ENCODE measurements around the gene NUMBL.
A peak's percentile ranks its signal among the peaks of the same experiment; 100 is the strongest.

Gene NUMBL

DNA sequence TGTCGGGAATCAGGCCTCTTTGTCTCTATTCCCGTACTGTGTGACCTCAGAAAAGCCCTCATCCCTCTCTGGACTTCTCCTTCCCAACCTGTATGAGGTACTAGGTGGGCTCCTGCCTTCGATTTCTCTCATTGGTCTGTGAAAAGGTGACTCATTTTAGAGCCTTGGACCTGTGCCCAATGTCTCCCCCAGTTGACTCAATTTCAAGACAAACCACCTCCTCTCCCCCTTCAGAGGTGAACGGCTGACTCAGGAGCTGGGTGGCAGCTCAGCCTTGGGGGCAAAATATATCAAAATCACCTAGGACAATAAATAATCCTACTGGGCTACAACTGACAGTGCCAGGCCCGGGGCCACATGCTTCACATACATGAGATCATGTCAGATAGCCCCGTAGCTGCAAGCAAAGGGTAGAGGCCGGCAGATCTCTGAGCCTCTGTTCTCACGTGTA, 25.6 kb upstream of the NUMBL start:
- DNase-seq, result peak in 4 of 5 donors; percentile 19 to 45 (median 41)

DNA sequence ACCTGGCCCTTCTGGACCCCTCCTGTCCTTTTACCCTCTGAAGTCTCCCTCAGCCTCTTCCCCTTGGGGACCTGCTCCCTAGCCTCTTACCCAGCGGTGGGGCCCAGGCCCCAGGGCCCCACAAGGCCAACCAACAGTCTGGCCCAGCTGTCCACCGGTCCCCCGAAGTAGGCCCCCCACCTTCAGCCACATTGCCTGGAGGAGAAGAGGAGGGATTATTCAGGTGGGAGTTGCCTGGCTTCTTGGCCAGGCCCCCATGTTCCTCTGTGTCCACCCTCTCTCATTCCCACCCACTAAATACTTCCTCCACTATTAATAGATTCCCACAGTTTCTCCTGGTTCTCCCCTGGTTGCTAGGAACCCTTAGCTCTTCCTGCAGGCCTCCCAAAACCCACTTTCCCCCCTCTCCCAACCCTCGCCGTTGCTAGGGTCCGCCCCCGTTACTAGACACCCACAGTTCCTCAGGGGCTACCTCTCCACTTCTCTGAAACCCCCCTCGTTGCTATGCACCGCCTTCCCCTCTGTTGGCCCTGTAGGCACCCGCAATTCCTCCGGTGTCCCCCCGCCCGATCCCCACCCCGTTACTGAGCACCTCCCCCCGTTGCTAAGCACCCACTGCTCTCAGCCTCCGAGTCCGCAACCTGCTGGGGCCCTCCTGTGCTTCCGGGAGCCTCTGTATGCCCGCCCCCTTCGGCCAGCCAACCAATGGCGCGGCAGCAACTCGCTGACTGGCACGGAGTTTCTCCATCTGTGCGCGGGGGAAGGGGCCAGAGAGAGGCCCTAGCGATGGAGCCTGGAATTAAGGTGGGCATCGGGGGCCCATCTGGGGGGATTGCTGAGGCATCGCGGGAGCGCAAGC, 24.2 kb upstream of the NUMBL start:
- peak; percentile 87 to 91 (median 90) for DNase-seq

DNA sequence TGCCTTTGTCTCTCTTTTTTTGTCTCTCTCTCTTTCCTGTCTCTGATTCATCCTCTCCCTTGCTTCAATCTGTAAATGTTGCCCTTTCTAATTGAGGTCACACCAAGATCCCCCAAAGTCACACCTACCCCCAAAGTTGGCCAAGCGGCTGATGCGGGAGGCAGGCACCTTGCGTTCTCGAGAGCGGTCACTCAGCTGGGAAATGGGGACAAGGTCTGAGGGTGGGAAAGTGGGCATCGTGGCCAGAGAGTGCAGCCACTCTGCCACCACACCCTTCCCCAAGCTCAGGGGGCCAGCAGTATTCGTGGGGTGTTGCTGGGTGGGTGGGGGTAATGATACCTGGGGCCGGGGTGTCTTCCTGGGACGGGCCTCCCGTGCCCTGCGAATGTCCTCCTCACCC, 23.5 kb upstream of the NUMBL start:
- DNase-seq, result no peak

DNA sequence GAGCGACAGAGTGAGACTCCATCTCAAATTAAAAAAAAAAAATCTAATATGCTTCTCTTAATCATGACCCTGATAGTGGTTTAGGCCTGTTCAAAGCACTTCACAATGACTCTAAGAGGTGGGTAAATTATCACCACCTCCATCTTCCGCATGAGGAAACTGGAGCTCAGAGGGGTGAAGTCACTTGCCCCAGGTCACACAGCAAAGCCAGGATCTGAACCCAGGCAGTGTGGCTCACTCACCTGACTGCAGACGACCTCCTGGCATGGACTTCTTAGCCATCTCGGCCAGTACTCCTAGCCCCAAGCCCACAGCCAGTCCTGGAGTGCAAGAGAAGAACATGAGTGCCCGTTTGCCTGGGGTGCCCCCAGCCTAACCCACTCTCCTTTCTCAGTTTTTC, 19.4 kb upstream of the NUMBL start:
- no peak for DNase-seq

DNA sequence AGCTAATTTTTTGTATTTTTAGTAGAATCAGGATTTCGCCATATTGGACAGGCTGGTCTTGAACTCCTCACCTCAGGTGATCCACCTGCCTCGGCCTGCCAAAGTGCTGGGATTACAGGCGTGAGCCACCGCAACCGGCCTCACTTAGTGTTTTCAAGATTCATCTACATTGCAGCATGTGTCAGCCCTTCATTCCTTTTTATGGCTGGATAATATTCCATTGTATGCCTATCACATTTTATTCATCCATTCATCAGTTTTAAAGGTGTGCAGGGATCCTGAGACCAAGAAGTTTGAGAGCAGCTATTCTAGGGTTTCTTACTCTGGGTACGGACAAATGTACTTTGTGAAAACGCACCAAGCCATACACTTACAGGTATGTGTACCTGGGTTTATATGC, 17.2 kb upstream of the NUMBL start:
- DNase-seq, result no peak

GRCh38 chr19:40705950-40706619, 15.6 kb upstream of the NUMBL start:
- DNase-seq, result no peak

- DNase-seq, result no peak
These were observed 14.9 kb upstream of the NUMBL start for GRCh38 chr19:40705362-40705651.

DNA sequence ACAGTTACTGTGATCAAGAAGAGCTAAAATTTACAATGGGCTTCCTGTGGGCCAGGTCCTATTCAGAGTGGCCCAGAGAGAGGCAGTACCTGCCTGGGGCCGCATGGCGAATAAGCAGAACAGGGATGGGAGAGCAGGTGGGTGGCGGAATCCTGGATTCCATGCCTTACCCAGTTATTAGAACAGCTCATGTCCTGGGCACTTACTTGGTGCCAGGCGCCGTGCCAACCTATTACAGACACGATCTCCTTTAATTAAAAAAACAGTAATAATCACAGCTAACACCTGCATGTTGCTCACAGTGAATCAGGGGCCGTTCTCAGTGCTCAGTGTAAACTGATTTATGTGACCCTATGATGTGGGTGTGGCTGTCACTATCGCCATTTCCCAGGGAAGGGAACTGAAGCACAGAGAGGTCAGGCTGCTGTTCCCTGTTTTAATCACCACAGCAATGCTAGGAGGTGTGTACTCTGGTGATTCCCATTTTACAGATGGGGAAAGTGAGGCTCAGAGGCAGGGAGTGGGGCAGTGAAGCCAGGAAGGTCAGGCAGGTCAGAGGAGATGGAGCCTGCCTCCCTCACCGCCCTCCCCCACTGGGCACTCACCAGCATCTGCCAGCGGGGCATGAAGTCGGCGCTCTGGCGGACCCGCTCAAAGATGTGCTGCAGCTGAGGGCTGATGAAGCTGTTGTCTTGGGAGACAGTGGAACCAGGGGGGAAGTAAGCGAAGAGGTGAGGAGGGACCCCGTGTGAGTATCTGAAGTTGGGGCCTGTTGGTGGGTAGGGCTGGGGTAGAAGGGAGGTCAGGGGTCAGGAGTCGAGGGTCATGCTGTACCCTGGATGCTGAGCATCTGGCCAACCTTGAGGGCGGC, 14.3 kb upstream of the NUMBL start:
- no peak for DNase-seq

DNA sequence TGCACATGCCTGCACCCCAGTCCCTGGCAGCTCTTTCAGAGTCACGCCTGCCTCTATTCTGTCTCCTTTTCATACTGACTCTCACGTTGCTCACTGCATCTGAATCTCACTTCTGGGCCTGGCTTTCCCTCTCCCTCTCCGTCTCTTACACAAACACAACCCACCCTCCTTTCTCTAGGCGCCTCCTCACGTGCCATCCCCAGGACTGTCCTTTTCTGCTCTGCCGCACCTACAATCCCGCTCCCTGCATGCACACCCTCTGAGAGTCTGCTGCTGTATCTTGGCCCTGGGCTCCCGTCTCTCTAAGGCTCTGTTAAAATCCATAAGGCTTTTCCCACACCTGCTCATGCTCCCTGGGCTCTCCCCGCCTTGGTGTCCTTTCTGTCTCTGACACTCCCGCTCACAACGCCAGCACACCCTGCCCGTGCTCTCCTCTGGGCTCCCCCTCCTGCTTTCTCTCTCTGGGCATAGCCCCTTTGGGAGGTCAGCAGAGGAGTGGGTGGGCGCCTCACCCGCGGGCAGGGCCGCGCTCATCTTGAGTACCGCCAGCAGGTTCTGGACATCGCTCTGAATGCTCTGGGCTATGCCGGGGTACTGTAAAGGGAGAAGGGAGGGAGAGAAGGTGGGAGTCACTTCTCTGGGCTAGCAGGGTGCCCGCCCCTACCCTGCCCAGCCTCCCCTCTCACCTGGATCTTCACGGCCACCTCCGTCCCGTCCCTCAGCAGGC, 12.7 kb upstream of the NUMBL start:
- DNase-seq, result no peak

DNA sequence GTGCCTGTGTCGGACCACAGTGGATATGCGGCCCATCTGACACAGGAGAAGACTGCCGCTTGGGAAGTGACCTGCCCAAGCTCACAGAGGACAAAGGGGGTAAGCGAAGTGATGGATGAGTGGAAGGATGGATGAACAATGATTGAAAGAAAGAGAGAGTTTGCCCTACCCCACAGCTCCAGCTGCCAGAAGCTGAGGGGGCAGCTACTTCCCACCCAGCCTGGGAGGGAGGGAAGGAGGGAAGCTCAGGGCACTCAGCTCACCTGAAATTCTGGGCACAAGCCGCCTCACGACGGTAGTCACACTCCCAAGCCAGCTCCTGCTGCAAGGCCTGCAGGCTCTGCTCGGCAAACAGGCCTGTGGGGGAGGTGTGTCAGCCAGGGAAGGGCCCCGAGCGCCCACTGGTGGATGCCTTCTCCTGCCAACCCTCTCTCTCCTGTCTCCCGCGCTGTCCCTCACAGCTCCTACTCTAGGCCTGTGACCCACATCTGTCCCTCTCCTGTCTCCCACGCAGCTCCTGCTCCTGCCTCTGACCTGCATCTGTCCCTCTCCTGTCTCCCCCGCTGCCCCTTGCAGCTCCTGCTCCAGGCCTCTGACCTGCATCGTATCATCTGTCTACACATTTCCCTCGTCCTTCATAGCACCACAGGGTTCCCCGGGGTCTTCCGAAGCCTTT, 12.0 kb upstream of the NUMBL start:
- DNase-seq, result no peak

DNA sequence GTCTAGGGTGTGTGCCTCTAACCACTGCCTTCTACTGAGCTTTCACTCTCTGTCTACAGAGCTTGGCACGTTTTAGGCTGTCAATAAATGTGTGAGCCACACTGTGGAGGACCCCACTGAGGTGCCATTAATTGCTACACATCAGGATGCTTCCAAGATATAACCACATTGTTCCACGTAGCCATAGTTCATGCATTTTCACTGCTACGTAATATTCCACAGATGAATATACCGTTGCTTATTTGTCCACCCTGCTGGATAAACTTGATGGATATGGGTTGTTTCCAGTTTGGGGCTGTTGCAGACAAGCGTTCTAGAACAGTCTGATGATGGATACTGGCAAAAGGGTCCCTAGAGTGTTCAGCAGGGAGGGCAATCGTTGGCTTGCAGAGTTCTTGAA, 11.3 kb upstream of the NUMBL start:
- no peak for DNase-seq

GRCh38 chr19:40700083-40700482, 9.6 kb upstream of the NUMBL start:
- no peak for DNase-seq

- no peak for DNase-seq
These were observed 6.6 kb upstream of the NUMBL start for GRCh38 chr19:40697007-40697406.

- DNase-seq, result no peak
These were observed 5.4 kb upstream of the NUMBL start for GRCh38 chr19:40695881-40696280.

GRCh38 chr19:40693896-40694295, 3.4 kb upstream of the NUMBL start:
- DNase-seq, result no peak

DNA sequence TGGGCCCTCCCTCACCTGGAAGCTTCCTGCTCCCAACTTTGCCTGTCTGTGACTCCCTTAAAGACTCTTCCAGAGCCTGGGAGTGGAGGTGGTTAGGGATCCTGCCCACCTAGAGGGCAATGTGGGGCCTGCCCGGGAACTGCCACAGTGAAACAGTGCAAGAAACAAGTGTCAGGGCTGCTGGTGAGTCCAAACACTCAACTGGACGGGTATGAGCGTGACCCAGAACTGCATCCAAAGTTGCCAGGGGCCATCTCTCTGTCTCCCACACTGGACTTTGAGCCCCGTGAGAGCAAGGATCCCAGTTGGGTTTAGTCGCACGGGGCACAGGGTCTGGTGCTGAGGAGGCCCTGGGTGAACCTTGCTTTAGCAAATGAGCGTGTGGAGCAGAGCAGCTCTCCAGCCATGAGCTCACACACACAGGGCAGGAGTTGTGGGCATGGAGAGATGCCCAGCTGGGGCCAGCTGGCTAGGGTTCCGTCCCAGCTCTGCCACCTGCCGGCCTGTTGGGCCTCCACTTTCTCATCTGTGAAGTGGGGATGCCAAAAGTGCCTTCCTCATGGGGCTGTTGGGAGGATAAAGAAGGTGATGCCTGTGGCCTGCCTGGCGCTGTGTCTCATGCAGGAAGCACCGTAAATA, 2.8 kb upstream of the NUMBL start:
- DNase-seq, result no peak

GRCh38 chr19:40692212-40692551, 1.7 kb upstream of the NUMBL start:
- no peak for DNase-seq

GRCh38 chr19:40691421-40692211, 1.2 kb upstream of the NUMBL start:
- DNase-seq, result no peak

GRCh38 chr19:40690693-40691420, 406 bp upstream of the NUMBL start:
- peak; percentile 83 to 93 (median 86) for DNase-seq

Measured in T-helper 1 cell (primary cell).